ENCODE results near the gene SPO11.

Gene SPO11

DNA sequence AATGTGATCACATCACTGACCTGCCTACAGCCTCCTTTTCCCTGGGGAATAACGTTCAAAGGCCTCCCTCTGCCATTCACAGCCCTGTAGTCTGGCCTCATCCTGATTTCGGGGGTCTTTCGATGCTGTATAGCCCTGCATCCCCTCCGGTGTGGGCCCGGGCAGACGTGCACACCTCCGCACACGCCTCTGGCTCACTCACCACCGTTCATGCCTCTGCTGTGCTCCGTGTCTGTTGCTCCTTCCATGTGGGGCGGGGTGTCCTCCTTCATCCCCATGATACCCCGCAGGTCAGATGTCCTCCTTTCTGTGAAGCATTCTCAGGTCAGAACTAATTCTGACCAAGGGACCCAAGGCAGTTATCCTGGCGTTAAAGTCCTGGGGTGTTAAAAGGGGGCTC lies 47.7 kb downstream of the SPO11 start:
- no peak for DNase-seq (ENCODE audit: low read depth)

DNA sequence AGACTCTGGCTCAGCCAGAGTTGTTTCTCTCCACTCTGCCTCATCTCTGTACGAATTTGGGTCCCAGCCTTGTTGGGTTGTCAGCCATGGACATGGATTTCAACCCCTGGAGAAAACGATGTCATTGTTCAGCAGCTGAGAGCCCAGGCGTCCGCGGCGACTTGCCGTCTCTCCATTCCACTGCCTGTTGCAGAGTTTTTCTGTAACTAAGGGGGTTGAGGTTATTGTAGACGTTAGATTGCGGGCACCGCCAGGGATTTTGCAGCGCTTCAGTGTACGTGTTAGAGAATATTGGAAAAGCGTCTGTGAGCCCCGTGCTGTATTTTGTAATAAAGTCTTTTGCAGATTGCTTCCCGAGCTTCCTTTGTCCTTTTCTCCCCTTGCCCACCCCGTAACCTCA lies 48.5 kb downstream of the SPO11 start:
- DNase-seq (ENCODE audit: low read depth), result no peak

DNA sequence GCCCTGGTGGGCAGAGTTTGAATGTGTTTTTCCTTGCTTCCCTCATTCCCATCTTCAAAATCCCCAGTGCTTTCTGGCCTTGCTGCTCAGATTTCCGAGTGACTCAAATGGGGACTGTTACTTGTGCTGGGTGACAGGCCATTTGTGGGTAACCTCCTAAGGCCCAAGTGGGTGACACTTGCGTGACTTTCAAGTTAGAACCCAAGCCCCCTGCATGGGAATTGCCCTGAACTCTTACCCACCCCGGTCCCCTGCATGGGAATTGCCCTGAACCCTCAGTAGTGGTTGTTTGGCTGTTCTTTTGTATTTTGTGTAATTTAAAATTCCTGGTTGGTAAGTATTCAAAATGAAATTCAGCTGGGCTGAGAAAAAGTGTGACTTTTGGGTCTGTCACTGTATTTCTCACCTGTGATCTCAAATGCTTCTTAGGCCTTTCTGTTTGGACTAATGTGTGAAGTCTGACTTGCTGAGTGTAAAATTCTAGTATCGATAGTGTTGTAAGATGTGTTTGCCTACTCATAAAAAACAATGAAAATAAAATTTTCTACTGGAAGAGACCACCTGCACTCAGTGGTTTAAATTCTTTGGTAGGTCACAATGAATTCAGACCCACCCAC lies 49.2 kb downstream of the SPO11 start:
- no peak for DNase-seq (ENCODE audit: low read depth)

DNA sequence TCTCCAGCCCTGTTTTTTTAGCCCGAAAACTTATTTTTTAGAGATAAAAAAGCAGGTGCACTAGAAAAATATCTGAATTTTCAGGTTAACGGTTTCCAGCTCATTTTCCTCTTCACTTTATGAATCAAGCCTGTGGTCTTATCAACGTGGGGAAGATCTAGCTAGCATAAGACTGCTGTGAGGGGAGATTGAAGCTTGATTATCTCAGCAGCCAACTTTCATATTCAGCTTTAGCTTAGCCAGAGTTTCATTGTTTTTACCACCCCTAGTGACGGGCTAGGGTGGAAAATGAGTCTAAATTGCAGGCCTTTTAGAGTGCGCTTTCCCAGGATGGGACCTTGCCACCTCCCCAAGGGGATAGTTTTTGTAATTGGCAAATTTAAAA lies 49.7 kb downstream of the SPO11 start:
- no peak for DNase-seq (ENCODE audit: low read depth)

DNA sequence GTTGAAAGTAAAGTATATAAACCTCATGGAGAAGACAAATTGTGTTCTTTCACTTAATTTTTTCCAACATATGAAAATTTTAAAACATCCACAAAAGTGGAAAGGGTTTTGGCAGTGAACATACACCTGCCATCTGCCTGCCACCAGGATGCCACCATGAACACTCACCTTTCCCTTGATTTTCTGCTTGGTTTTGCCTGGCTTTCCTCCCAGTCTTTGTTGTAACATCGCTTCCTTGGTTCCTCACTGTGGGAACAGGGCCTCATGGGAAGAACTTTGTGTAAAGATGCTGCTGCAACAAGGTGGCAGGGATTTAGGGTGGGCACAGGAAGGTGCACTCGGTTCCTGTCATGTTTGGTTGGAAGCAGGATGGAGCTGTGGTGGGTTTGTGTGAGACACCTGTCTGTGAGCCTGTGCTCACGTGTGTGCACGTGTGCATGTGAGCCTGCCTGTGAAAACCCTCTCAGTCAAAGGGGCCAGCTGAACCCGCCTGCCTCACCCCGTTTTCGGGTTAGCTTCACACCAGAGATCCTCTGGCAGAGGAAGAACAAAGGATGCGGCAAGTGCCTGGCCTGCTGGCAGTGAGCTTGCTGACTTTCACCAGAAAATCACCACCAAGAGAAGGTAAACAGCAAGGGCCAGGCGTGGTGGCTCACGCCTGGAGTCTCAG lies 50.6 kb downstream of the SPO11 start:
- no peak for DNase-seq (ENCODE audit: low read depth)

DNA sequence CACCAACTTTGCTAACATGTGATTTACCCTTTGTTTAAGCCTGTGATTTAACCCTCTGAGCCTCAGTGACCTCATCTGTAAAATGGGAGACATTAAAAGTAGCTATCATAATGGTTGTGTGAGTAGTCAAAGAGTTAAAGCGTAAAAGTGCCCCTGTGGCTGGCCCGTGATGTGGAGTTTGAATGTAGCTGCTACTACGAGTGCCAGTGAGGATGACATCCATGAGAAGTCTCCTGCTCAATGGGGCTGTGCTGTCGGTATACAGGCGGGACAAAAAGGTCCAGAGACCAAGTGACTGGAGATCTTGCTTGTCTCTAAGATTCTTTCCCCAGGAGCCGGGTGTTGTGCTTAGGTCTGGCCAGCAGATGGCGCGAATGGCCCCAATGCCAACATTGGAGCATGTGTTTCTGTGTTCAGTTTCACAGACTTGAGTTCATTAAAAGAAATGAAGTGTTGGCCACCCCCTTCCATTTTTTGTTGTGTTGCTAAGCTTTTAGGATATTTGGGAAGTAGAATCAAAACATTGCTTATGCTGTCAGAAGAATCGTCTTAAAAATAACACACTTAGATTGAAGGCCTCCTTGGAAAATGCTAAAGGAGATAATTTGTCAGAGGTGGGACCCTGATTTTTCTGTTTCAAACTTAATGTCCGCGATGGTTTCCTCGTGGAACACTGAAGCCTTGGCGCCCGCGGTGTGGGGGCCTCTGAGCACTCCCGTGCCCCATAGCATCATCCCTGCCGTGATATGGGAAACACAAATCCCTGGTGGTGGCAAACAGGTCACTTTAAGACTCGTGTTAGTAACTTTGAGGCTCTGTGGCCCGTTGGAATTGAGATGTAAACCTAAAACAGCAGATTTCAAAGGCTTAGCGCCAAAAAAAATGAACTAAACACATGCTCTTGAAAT lies 52.2 kb downstream of the SPO11 start:
- DNase-seq (ENCODE audit: low read depth), result peak; percentile 87

DNA sequence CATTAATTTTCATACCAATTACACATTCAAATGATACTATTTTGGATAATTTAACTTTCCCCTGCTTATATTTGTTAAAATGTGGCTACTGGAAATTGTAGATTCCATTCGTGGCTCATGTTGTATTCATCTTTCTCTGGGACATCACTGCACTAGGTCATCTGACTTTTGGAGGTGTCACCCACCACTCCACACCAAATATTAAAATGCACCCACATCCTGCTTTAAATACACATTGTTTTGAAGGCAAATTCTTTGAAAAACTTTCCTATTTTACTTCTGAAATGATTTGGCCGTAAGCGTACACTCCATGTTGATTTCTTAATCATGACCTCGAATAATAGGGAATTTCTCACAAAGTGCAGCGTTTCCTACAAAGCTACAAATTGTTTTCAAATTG lies 52.9 kb downstream of the SPO11 start:
- DNase-seq (ENCODE audit: low read depth), result no peak

DNA sequence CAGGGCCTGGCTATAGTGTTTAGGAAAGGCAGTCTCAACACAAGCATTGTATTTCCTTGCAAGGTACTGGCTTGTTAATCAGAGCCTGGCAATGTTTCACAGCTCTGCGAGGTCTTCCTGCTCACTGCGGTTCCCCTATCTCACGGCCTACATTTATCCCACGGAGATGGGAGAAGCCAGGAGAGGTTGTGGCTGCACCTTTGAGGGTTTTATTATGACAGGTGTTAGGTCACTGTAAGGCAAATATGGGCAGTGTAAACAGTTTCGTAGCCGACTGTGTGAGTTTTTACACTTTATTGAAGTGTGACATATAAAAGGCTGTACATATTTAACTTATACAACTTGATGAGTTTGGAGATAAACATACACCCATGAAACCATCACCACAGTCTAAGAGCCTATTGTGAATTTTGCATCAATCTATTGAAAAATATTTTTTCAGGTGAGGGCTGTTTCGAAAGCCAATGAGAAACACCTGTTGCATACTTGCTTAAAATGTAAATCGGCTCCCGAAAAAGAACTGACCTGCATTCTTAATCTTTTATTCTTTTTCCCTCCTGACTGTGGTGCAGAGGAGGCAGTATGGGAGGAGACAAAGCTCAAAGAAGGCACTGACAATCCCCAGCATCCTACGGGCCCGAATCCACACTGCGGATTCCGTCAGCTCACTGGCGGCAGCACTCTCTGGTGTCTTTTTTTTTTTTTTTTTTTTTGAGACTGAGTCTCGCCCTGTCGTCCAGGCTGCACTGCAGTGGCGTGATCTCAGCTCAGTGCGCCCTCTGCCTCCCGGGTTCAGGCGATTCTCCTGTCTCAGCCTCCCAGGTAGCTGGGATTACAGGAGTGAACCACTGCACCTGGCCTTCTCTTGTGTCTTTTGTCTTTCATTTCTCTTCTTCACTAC lies 54.1 kb downstream of the SPO11 start:
- DNase-seq (ENCODE audit: low read depth), result no peak

DNA sequence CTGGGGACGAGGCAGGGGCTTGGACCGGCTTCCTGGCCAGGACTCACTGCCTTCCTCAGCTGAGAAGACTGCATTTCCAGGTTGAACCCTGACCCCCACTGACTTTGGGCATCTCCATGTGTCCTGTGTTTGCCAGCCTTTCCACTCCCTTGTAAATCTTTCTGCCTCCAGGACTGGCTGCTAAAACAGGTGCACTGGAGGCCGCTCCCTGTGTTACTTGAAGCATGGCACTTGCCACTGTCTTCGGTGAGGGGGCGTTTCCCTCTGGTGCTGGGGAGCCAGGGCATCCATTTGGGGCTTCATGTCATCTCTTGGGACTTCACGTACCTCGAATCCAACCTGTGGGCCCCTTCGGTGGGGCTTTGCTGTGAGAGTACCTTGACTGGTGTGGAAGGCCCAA lies 54.9 kb downstream of the SPO11 start:
- DNase-seq (ENCODE audit: low read depth), result no peak

DNA sequence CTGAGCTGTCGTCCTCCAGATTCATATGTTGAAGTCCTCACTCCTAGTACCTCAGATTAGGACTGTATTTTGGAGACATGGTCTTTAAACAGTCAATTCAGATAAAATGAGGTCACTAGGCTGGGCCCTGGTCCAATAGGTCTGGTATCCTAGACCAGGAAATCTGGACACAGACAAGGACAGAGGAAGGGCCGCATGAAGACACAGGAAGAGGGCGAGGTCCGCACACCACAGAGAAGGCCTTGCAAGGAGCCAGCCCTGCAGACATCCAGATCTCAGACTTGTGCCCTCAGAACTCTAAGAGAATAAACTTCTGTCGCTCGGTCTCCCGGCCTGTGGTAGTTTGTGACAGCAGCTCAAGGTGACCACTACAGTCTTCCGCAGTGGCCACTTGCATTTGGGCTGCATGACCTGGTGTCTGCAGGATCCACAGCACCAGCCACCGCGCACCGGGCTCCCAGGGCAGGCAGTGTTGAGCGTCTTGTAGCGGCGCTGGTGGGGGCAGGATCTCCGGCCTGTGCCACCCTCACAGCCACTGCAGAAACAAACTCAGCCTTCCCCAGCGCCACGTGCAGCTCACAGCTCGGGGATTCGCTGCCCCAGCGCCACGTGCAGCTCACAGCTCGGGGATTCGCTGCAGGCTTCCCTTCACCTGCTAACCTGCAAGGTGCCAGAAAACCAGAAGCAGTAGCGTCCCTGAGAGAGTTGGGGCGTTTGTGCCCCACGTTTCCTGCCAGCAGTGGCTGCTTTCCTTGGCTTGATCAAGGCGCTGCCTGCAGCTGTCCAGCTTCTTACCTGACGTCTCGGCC lies 55.6 kb downstream of the SPO11 start:
- DNase-seq (ENCODE audit: low read depth), result no peak

DNA sequence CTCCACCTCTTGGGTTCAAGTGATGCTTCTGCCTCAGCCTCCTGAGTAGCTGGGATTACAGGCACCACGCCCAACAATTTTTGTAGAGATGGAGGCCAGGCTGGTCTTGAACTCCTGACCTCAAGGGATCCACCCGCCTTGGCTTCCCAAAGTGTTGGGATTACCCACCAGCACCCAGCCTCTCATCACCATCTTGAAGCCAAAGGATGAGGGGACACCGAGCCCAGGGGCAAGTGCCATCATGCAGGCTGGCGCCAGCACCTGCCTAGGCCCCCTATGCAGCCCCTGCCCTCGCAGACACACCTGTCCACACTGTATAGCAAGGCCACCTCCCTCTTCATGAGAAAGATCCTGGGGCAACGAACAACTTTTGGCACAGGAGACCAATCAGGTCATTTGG lies 56.3 kb downstream of the SPO11 start:
- no peak for DNase-seq (ENCODE audit: low read depth)

DNA sequence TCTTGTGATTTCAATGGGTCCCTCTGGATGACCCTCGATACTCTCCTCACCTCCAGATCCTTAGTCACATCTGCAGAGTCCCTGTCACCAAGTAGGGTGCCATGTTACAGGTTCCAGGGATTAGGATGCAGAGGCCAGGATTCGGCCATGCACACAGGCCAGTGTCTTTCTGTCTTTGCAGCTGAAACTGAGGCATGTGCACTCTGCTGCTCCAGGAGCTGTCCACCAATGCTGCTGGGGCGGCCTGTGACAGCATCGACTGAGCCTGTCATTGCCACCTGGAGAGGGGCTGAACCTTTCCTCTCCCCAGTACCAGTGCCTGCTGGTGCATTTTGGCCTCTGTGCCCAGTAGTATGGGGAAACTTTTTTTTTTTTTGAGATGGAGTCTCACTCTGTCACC lies 57.2 kb downstream of the SPO11 start:
- no peak for DNase-seq (ENCODE audit: low read depth)

DNA sequence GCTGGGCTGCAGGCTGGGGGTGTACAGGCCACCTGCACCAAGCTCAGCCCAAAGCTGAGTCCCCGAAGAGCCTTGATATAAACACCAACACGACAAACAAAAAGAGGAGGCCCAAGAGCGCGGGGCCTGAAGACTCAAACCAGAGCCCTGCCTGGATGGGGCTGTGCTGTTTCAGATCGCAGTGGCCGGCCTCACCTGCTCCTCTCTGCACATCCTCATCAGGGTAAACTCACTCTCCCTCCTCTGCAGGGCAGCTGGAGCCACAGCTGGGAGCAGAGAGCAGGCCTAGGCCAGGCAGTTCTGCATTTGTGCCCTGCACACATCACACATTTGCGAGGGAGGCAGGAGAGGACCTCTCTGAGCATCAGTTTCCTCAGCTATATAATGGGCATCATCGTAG lies 57.9 kb downstream of the SPO11 start:
- DNase-seq (ENCODE audit: low read depth), result no peak

DNA sequence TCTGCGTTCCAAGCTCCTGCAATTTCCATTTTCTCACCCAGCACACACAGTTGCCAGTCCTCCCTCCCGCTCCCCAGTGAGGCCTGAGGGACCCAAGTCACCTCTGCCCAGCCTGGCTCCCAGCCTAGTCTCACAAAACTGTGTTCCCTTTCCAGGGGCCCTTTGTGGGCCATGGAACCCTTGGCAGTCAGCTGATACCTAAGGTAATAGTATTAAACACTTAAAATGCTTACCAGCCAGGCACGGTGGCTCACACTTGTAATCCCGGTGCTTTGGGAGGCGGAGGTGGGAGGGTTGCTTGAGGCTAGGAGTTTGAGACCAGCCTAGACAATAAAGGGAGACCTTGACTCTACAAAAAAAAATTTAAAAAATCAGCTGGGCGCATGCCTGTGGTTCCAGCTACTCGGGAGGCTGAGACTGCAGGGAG lies 58.4 kb downstream of the SPO11 start:
- no peak for DNase-seq (ENCODE audit: low read depth)

DNA sequence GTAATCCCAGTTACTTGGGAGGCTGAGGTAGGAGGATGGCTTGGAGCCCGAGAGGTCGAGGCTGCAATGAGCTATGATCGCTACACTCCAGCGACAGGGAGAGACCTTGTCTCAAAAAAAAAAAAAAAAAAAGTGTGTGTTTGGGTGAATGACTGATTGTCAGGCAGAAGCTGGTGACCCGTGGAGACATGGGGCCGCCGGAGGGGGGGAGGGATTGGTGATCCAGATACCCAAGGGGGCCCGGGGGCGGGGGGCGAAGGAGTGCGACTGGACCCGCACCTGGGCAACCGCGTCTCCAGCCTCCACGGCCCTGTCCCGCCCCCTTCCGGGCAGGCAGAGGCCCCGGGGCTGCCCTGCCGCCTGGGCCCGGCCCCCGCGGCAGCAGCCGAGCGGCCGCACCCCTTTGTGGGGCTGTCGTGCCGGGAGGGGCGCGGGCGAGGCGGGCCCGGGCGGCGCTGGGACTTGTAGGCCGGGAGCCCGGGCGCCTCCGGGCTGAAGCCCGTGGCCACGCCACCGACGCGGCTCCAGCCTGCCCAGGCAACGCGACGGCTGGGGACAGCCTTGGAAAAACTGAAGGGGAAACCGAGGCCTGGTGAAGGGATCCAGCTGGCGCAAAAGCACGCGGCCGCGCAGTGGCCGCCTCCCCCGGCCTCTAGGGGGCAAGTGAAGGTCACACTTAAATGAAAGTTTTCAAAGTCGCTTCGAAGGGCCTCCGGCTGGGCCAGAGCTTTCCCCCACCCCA lies 59.5 kb downstream of the SPO11 start:
- DNase-seq (ENCODE audit: low read depth), result no peak

DNA sequence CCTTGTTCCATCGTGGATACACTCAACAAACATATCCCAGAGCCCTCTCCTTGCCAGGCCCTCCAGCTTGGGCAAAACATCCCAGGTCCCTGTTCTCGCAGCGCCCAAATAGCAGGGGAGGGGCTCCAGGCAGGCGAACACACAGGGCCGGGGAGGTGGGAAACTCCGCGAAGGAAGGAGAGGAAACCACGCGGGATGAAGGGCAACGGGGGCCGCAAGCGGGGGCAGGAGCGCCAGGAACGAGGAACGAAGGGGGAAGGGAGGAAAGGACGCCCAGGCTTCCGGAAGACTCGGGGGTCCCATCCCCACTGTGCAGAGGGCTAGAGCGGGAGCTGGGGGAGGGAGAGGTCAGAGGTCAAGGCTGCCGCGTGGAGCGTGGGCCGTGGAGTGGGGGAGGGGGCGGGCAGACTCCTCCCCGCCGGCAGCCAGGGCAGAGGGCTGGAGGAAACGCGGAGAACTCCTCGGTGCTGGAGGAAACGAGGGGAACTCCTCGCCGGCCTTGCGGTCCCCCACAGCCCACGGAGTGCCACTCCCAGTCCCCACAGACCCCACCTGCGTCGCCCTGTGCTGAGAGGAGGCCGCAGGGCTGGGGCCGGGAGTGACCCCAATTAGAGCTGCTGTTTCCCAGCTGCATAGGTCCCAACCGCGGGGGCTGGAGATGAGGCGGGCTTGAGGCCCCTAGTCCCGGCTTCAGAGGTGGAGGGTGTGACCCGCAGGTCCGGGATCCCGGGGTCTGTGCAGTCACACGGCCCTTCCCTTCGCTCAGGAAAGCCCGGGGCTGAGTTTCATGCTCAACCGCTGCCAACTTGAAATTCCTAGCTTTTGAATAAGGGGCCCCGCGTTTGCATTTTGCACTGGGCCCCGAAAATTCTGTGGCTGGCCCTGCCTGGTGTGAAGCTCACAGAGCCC lies 60.3 kb downstream of the SPO11 start:
- DNase-seq (ENCODE audit: low read depth), result no peak

DNA sequence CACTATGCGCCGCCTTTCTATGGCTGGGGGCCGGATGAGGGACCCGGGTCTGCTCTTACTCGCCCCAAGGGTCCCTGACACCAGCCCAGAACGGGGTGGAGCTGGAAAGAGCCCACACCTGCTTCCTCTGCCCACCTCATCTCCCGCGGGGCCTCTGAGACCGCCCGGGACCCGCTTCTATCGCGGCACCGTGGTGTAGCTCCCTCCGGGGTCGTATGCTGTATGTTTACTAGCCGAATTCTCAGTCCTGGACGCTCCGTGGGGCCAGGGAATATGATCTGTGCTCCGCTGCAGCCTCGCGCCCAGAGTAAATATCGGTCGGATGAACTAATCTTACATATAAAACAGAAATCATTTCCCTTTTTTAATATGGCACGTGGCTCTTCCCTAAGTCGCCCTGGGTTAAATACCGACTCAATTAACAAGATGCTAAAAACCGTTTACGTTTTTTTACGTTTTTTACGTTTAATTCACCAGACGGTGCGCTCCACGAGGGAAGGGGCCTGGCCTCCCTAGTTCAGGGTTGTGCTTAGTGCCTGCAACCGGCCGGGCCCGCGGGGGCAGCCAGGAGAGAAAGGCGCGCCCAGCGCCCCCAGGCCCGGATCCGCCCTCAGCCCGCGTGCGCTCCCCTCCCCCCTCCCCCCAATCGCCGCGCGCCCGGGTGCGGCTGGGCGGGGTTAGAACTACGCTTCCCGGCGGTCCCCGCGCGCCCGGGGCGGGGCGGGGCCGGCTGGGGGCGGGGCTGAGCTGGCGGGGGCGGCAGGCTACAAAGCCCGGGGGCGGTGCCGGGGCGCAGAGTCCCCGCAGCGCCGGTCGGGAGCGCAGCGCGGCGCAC lies 61.2 kb downstream of the SPO11 start, which contains the start of gene RBM38:
TSS of gene RBM38 (plus strand) at position 793 of the 835 bp plus-strand sequence. CDS start 186 bp downstream, outside the sequence.
- DNase-seq (ENCODE audit: low read depth), result peak; percentile 42

Measured in stimulated activated CD8-positive, alpha-beta memory T cell treated with anti-CD3 and anti-CD28 coated beads, Interleukin-15, amount 100 ng/mL, for 1 hour (primary cell).